H1 (cell line): Measurements from ENCODE around the gene GET3. TPM values are rescaled to one million over a fixed set of nuclear protein-coding genes. Genes with fewer than 3 reads are reported as not detected.

Experiments
- CTCF ChIA-PET: fragments of 300-600 bp; sonication (Branson Sonifier 250); formaldehyde crosslinking; loops from one replicate; lab custom pipeline; 2021; ENCODE audit not compliant: partially characterized antibody; lab: Charles Lee
- POLR2A ChIA-PET: fragments of 300-600 bp; sonication (Branson Sonifier 250); formaldehyde crosslinking; loops from one replicate; lab custom pipeline; 2021; ENCODE audit warnings: inconsistent platforms; ENCODE audit not compliant: partially characterized antibody; lab: Charles Lee
- DNase-seq, 2 experiments: peaks; one replicate each; pipeline versions ENCODE4 v3.0.0 to v3.0.0-alpha.2; 2010 to 2022; ENCODE audit warnings: low spot score in 2 of 2, low read depth in 1 of 2, mixed read lengths in 1 of 2
- FAIRE-seq: peaks from 2 replicates; lab custom pipeline; 2011; peaks lifted over from hg19 to GRCh38; lab: Jason Lieb, UNC
- H2AFZ ChIP-seq: 2 replicates; pipeline ENCODE4 v1.8.1; 2012; ENCODE audit warnings: low read length, inconsistent platforms
- H2AK5ac ChIP-seq: 2 replicates; pipeline ENCODE4 v1.6.1; 2013; ENCODE audit warnings: low read depth, low read length
- H2BK120ac ChIP-seq: replicated peaks from 2 replicates; pipeline ENCODE3; 2013; ENCODE audit warnings: low read depth, low read length, inconsistent platforms
- H2BK12ac ChIP-seq: 2 replicates; pipeline ENCODE4 v1.6.1; 2013; ENCODE audit warnings: low read depth, low read length
- H2BK15ac ChIP-seq: 2 replicates; pipeline ENCODE4 v1.6.1; 2013; ENCODE audit warnings: low read length
- H2BK20ac ChIP-seq: 2 replicates; pipeline ENCODE4 v1.6.1; 2013; ENCODE audit warnings: low read length
- H2BK5ac ChIP-seq: 2 replicates; pipeline ENCODE4 v1.6.1; 2013; ENCODE audit warnings: low read depth, low read length
- H3K14ac ChIP-seq: 2 replicates; pipeline ENCODE4 v1.6.1; 2013; ENCODE audit warnings: inconsistent platforms; ENCODE audit not compliant: insufficient read length
- H3K18ac ChIP-seq: 2 replicates; pipeline ENCODE4 v1.6.1; 2013; ENCODE audit warnings: low read length; ENCODE audit errors: extremely low read depth
- H3K23ac ChIP-seq: 2 replicates; pipeline ENCODE4 v1.6.1; 2013; ENCODE audit warnings: inconsistent platforms; ENCODE audit not compliant: insufficient read length
- H3K23me2 ChIP-seq: 2 replicates; pipeline ENCODE4 v1.6.1; 2013; ENCODE audit warnings: low read depth, low read length
- H3K27ac ChIP-seq: 2 replicates; pipeline ENCODE4 v1.6.1; 2011; ENCODE audit warnings: low read depth, low read length, inconsistent platforms
- H3K27me3 ChIP-seq, 4 experiments: replicated peaks in 1 of 4; 1 replicate in 1 of 4; 2 replicates in 3 of 4; pipeline versions ENCODE4 v1.6.1 to v1.8.1; 2011 to 2013; ENCODE audit warnings: low read length in 3 of 4, mild to moderate bottlenecking in 3 of 4, inconsistent platforms in 2 of 4, mixed read lengths in 2 of 4, moderate library complexity in 1 of 4; ENCODE audit not compliant: control insufficient read depth in 3 of 4, insufficient read depth in 3 of 4; ENCODE audit errors: extremely low read depth in 1 of 4
- H3K36me3 ChIP-seq, 4 experiments: 2 replicates each; pipeline versions ENCODE4 v1.6.1 to v1.8.1; 2011 to 2013; ENCODE audit warnings: mild to moderate bottlenecking in 4 of 4, low read length in 3 of 4, moderate library complexity in 2 of 4, control low read depth in 1 of 4, inconsistent platforms in 1 of 4; ENCODE audit not compliant: insufficient read depth in 4 of 4, control insufficient read depth in 2 of 4
- H3K4ac ChIP-seq: replicated peaks from 2 replicates; pipeline ENCODE3; 2013; ENCODE audit warnings: low read length, low read depth, mixed read lengths, inconsistent platforms; ENCODE audit not compliant: insufficient read length
- H3K4me1 ChIP-seq, 4 experiments: replicated peaks in 1 of 4; 1 replicate in 1 of 4; 2 replicates in 3 of 4; pipeline versions ENCODE4 v1.6.1 to v1.8.1; 2011 to 2013; ENCODE audit warnings: low read length in 3 of 4, inconsistent platforms in 2 of 4, mixed read lengths in 1 of 4; ENCODE audit not compliant: insufficient read depth in 4 of 4, control insufficient read depth in 3 of 4
- H3K4me2 ChIP-seq, 2 experiments: 2 replicates each; pipeline versions ENCODE4 v1.6.1 to v1.8.1; 2011 to 2013; ENCODE audit warnings: low read depth in 2 of 2, low read length in 2 of 2, control low read depth in 1 of 2, inconsistent platforms in 1 of 2, mild to moderate bottlenecking in 1 of 2; ENCODE audit not compliant: insufficient read depth in 1 of 2
- H3K4me3 ChIP-seq, 4 experiments: fragments of 200-600, 300-600 bp in 1 of 4; sonication (generic), shearing (Covaris generic), sonication (Bioruptor Twin) in 1 of 4; 2 replicates each; pipeline versions ENCODE4 v1.5.1 to v1.8.1; 2011 to 2016; ENCODE audit warnings: low read length in 4 of 4, low read depth in 3 of 4, control low read depth in 2 of 4, inconsistent platforms in 2 of 4, mild to moderate bottlenecking in 2 of 4, mixed read lengths in 1 of 4, moderate library complexity in 1 of 4; ENCODE audit not compliant: insufficient read depth in 2 of 4; ENCODE audit errors: extremely low read depth in 1 of 4
- H3K56ac ChIP-seq: replicated peaks from 2 replicates; pipeline ENCODE3; 2013; ENCODE audit warnings: low read depth, mild to moderate bottlenecking, mixed read lengths, low read length, inconsistent platforms; ENCODE audit not compliant: insufficient read length
- H3K79me1 ChIP-seq: 2 replicates; pipeline ENCODE4 v1.6.1; 2013; ENCODE audit warnings: low read depth, low read length, control low read depth
- H3K79me2 ChIP-seq, 2 experiments: 2 replicates each; pipeline versions ENCODE4 v1.6.1 to v1.8.1; 2012 to 2013; ENCODE audit warnings: low read length in 2 of 2, mild to moderate bottlenecking in 2 of 2, inconsistent platforms in 1 of 2; ENCODE audit not compliant: insufficient read depth in 2 of 2, control insufficient read depth in 1 of 2
- H3K9ac ChIP-seq, 4 experiments: replicated peaks in 1 of 4; 1 replicate in 1 of 4; 2 replicates in 3 of 4; pipeline versions ENCODE4 v1.6.1 to v1.8.1; 2011 to 2013; ENCODE audit warnings: low read depth in 3 of 4, low read length in 3 of 4, control low read depth in 2 of 4, mild to moderate bottlenecking in 2 of 4, moderate library complexity in 2 of 4, inconsistent platforms in 1 of 4; ENCODE audit errors: extremely low read depth in 1 of 4
- H3K9me3 ChIP-seq, 2 experiments: 2 replicates each; pipeline versions ENCODE4 v1.6.1 to v1.8.1; 2012 to 2013; ENCODE audit warnings: mild to moderate bottlenecking in 2 of 2, moderate library complexity in 2 of 2, control low read depth in 1 of 2, inconsistent platforms in 1 of 2, low read depth in 1 of 2, low read length in 1 of 2, mixed read lengths in 1 of 2; ENCODE audit not compliant: insufficient read depth in 2 of 2
- H4K20me1 ChIP-seq, 2 experiments: replicated peaks in 1 of 2; 2 replicates each; pipeline versions ENCODE3 to v1.8.1; 2011 to 2013; ENCODE audit warnings: inconsistent platforms in 2 of 2, low read length in 2 of 2, mild to moderate bottlenecking in 1 of 2; ENCODE audit not compliant: insufficient read depth in 2 of 2, control insufficient read depth in 1 of 2
- H4K5ac ChIP-seq: 2 replicates; pipeline ENCODE4 v1.6.1; 2013; ENCODE audit warnings: low read length, low read depth, mixed read lengths, inconsistent platforms; ENCODE audit not compliant: insufficient read length
- H4K8ac ChIP-seq: 2 replicates; pipeline ENCODE4 v1.8.0; 2013; ENCODE audit warnings: mild to moderate bottlenecking, moderate library complexity, low read length, inconsistent platforms; ENCODE audit not compliant: insufficient read depth; ENCODE audit errors: extremely low read depth
- H4K91ac ChIP-seq: replicated peaks from 2 replicates; pipeline ENCODE3; 2013; ENCODE audit warnings: low read length, mixed read lengths, inconsistent platforms; ENCODE audit not compliant: insufficient read length
- ASH2L ChIP-seq: fragments of 200-600, 300-600 bp; sonication (generic); IDR thresholded peaks from one replicate; pipeline ENCODE4 v1.7.1; 2017; ENCODE audit warnings: low read length
- CEBPB ChIP-seq: IDR thresholded peaks from 2 replicates; pipeline ENCODE4 v1.6.1; 2012; ENCODE audit warnings: low read depth, low read length
- JUND ChIP-seq: IDR thresholded peaks from 2 replicates; pipeline ENCODE4 v1.6.1; 2011; ENCODE audit warnings: mild to moderate bottlenecking, improper control_type of control experiment, low read length
- MAX ChIP-seq: IDR thresholded peaks from 2 replicates; pipeline ENCODE4 v1.6.1; 2012; ENCODE audit warnings: inconsistent platforms
- POU5F1 ChIP-seq: IDR thresholded peaks from 2 replicates; pipeline ENCODE4 v1.6.1; 2011; ENCODE audit warnings: low read depth, mild to moderate bottlenecking, low read length, moderate library complexity
- RFX5 ChIP-seq: IDR thresholded peaks from 2 replicates; pipeline ENCODE4 v1.6.1; 2011; ENCODE audit warnings: low read depth, low read length, improper control_type of control experiment, borderline replicate concordance
- SIX5 ChIP-seq: IDR thresholded peaks from 2 replicates; pipeline ENCODE4 v1.6.1; 2011; ENCODE audit warnings: mild to moderate bottlenecking, low read depth, low read length
- SUZ12 ChIP-seq: fragments of 200-600 bp; sonication (generic); IDR thresholded peaks from 2 replicates; pipeline ENCODE4 v1.6.1; 2012; ENCODE audit warnings: mild to moderate bottlenecking, inconsistent platforms, low read length, moderate library complexity, mixed read lengths
- TAF1 ChIP-seq: IDR thresholded peaks from 2 replicates; pipeline ENCODE4 v1.6.1; 2011; ENCODE audit warnings: mild to moderate bottlenecking, low read depth, low read length
- TCF12 ChIP-seq: IDR thresholded peaks from 2 replicates; pipeline ENCODE4 v1.6.1; 2011; ENCODE audit warnings: low read depth, mild to moderate bottlenecking, low read length
- WGBS, 2 experiments: shearing (Covaris generic) in 1 of 2; methylation state at CpG; one replicate each; pipeline versions ENCODE4 v1.1.6 to v1.1.7; 2013 to 2015; ENCODE audit warnings: low lambda C conversion rate in 2 of 2, mixed read lengths in 2 of 2, inconsistent platforms in 1 of 2, low coverage in 1 of 2, missing lambda C conversion rate in 1 of 2; ENCODE audit not compliant: insufficient replicate concordance in 2 of 2, insufficient coverage in 1 of 2, insufficient read length in 1 of 2; ENCODE audit errors: extremely low coverage in 1 of 2, missing lambda C conversion rate in 1 of 2; 5-methylcytosine and 5-hydroxymethylcytosine counted together
- polyA plus RNA-seq, 7 experiments: library from polyadenylated mRNA; depleted of rRNA in 3 of 7; stranded (reverse) in 5 of 7; unstranded in 2 of 7; fragments of >200 nt in 5 of 7; fragments of 200-250 nt in 2 of 7; gene quantifications; 1 replicate in 5 of 7; 2 replicates in 1 of 7; 4 replicates in 1 of 7; pipeline versions ENCODE4 v1.2.1 to v1.2.3, GENCODE V29; 2011 to 2013; ENCODE audit warnings: missing spikeins in 2 of 7, mixed read lengths in 2 of 7
- total RNA-seq: library from RNA; stranded (reverse); fragmentation: NEBNext Ultra II Directional; extraction: Animal tissue kit (Norgen Biotek cat#: 25700); gene quantifications from 2 replicates; pipeline ENCODE4 v1.2.1, GENCODE V29; 2021

The GET3 gene
- total and polyA plus RNA-seq, 2 of the 8 experiments (the other 6 are each of a cell fraction or from before 2014, with no cell fraction given): 105 to 297 TPM

- H2BK15ac ChIP-seq: peak overlapping the region; percentile 99; the same call in 1 of the 2 replicates
- no peak overlapping the region for H3K14ac ChIP-seq
- no peak for FAIRE-seq
- peak overlapping the region; percentile 78 for H3K18ac ChIP-seq
- H2AFZ ChIP-seq: no peak overlapping the region
- H3K27me3 ChIP-seq: no peaks in the 10 kb centered on the region
- H3K4me1 ChIP-seq: peaks cover 16 to 32% (median 22%) of the 10 kb centered on the region in 4 experiments
- H3K9me3 ChIP-seq: no peaks in the 10 kb centered on the region
- H3K23ac ChIP-seq: no peak overlapping the region
- peak overlapping the region; percentile 75 for H4K91ac ChIP-seq
- DNase-seq: no peak
- no peak overlapping the region for H3K56ac ChIP-seq
- ChIA-PET POLR2A (interaction anchor here (0.6 to 16.6 kb wide), 4 partner anchors 14 to 1189 kb away, joined by 3 to 317 read pairs (median 4); partner anchors contain the start of genes JUNB, PRDX2 and THSD8), CTCF (interaction anchor here (9.3 kb wide), 1 partner anchor 12 kb away, joined by 277 read pairs; the partner anchor contains the start of gene JUNB)
- no peak overlapping the region for H3K27ac ChIP-seq
- peak overlapping the region; percentile 82; the same call in 1 of the 2 replicates for H2BK5ac ChIP-seq
- H3K23me2 ChIP-seq: peaks cover 16% of the 10 kb centered on the region; the same call in 1 of the 2 replicates
- peak overlapping the region; percentile 75 for H2BK120ac ChIP-seq
- no peak overlapping the region for H3K9ac ChIP-seq
- H3K79me1 ChIP-seq: no peaks in the 10 kb centered on the region; the same call in 1 of the 2 replicates
- peak overlapping the region in 1 of 4 experiments; percentile 77; a peak in 1 of 8 replicates for H3K4me3 ChIP-seq
- H4K5ac ChIP-seq: peak overlapping the region; percentile 67
- H4K8ac ChIP-seq: peak overlapping the region; percentile 62; the same call in 1 of the 2 replicates
- TF ChIP-seq JUND (no peak), TCF12 (no peak), ASH2L (no peak), POU5F1 (no peak), MAX (no peak), CEBPB (no peak), SUZ12 (no peak), SIX5 (no peak), TAF1 (no peak), RFX5 (no peak)
- peak overlapping the region; percentile 51 to 58; a peak in 3 of 4 replicates for H3K4me2 ChIP-seq
- peak overlapping the region; percentile 99 for H2AK5ac ChIP-seq
- H3K79me2 ChIP-seq: no peaks in the 10 kb centered on the region
- H2BK12ac ChIP-seq: peak overlapping the region; percentile 99
- 93% methylated on average over 8 of the region's 19 CpGs; no CpG with 5 or more reads in 1 of the 2 experiments for WGBS, 2 experiments
- no peaks in the 10 kb centered on the region for H3K36me3 ChIP-seq
- peaks cover 0 to 1% of the 10 kb centered on the region in 2 experiments for H4K20me1 ChIP-seq
- H3K4ac ChIP-seq: peak overlapping the region; percentile 91
- peak overlapping the region; percentile 95; the same call in 1 of the 2 replicates for H2BK20ac ChIP-seq
Measured at GRCh38 chr19:12783849-12784393, 46.6 kb downstream of the GET3 start.
